Mesenchymal stem cell (in vitro differentiated cells and primary cell): ENCODE measurements around the gene TSPO2.

Source experiments
- DNase-seq: peaks from one replicate; pipeline ENCODE4 v3.0.0-alpha.2; 2013
- H2AFZ ChIP-seq: one replicate; pipeline ENCODE4 v1.6.1; 2013; ENCODE audit warnings: low read depth, mild to moderate bottlenecking, control low read depth, inconsistent platforms, low read length, moderate library complexity
- H2AK5ac ChIP-seq: 2 replicates; pipeline ENCODE4 v1.6.1; 2013; ENCODE audit warnings: low read length, moderate library complexity, mild to moderate bottlenecking, inconsistent platforms; ENCODE audit not compliant: severe bottlenecking
- H2BK120ac ChIP-seq: one replicate; pipeline ENCODE4 v1.6.1; 2013; ENCODE audit warnings: low read depth, mild to moderate bottlenecking, inconsistent platforms, low read length, moderate library complexity
- H2BK12ac ChIP-seq, 2 experiments: one replicate each; pipeline ENCODE4 v1.6.1; 2013; ENCODE audit warnings: inconsistent platforms in 2 of 2, low read length in 2 of 2, mild to moderate bottlenecking in 2 of 2, moderate library complexity in 2 of 2, control low read depth in 1 of 2
- H2BK15ac ChIP-seq: one replicate; pipeline ENCODE4 v1.6.1; 2013; ENCODE audit warnings: mild to moderate bottlenecking, low read depth, inconsistent platforms; ENCODE audit not compliant: poor library complexity, severe bottlenecking
- H2BK5ac ChIP-seq: 2 replicates; pipeline ENCODE4 v1.6.1; 2013; ENCODE audit warnings: low read depth, mild to moderate bottlenecking, low read length, control low read depth, inconsistent platforms; ENCODE audit not compliant: poor library complexity, severe bottlenecking
- H3K14ac ChIP-seq, 2 experiments: one replicate each; pipeline ENCODE4 v1.6.1; 2013; ENCODE audit warnings: inconsistent platforms in 2 of 2, low read length in 2 of 2, control low read depth in 1 of 2, mild to moderate bottlenecking in 1 of 2, moderate library complexity in 1 of 2
- H3K18ac ChIP-seq, 2 experiments: one replicate each; pipeline ENCODE4 v1.6.1; 2013; ENCODE audit warnings: inconsistent platforms in 2 of 2, low read length in 2 of 2, control low read depth in 1 of 2, low read depth in 1 of 2, mild to moderate bottlenecking in 1 of 2
- H3K23ac ChIP-seq, 2 experiments: one replicate each; pipeline ENCODE4 v1.6.1; 2013; ENCODE audit warnings: inconsistent platforms in 2 of 2, low read length in 2 of 2, mild to moderate bottlenecking in 2 of 2, moderate library complexity in 2 of 2, control low read depth in 1 of 2
- H3K27ac ChIP-seq: 2 replicates; pipeline ENCODE4 v1.5.1; 2013; ENCODE audit warnings: mild to moderate bottlenecking, moderate library complexity, low read length, control low read depth, inconsistent platforms; ENCODE audit not compliant: poor library complexity, severe bottlenecking
- H3K27me3 ChIP-seq, 2 experiments: 2 replicates each; pipeline versions ENCODE4 v1.6.1 to v1.7.0; 2013; ENCODE audit warnings: low read length in 2 of 2, mild to moderate bottlenecking in 2 of 2, moderate library complexity in 2 of 2, control low read depth in 1 of 2, inconsistent platforms in 1 of 2; ENCODE audit not compliant: control insufficient read depth in 1 of 2, insufficient read depth in 1 of 2
- H3K36me3 ChIP-seq, 2 experiments: 2 replicates each; pipeline versions ENCODE4 v1.6.1 to v1.7.0; 2013; ENCODE audit warnings: low read length in 2 of 2, control low read depth in 1 of 2, inconsistent platforms in 1 of 2, low read depth in 1 of 2, mild to moderate bottlenecking in 1 of 2; ENCODE audit not compliant: insufficient read depth in 2 of 2, control insufficient read depth in 1 of 2
- H3K4ac ChIP-seq, 2 experiments: one replicate each; pipeline ENCODE4 v1.6.1; 2013; ENCODE audit warnings: inconsistent platforms in 2 of 2, low read length in 2 of 2, mild to moderate bottlenecking in 2 of 2, moderate library complexity in 2 of 2, control low read depth in 1 of 2, low read depth in 1 of 2
- H3K4me1 ChIP-seq: 2 replicates; pipeline ENCODE4 v1.6.1; 2013; ENCODE audit warnings: low read depth, low read length, control low read depth; ENCODE audit not compliant: control insufficient read depth, insufficient read depth
- H3K4me2 ChIP-seq: 2 replicates; pipeline ENCODE4 v1.6.1; 2013; ENCODE audit warnings: low read length, mild to moderate bottlenecking, inconsistent platforms; ENCODE audit not compliant: poor library complexity, severe bottlenecking
- H3K4me3 ChIP-seq, 2 experiments: 2 replicates each; pipeline versions ENCODE4 v1.5.1 to v1.7.0; 2013; ENCODE audit warnings: low read length in 2 of 2, mild to moderate bottlenecking in 2 of 2, control low read depth in 1 of 2, low read depth in 1 of 2; ENCODE audit not compliant: insufficient read depth in 1 of 2
- H3K79me1 ChIP-seq: replicated peaks from 2 replicates; pipeline ENCODE4 v1.6.1; 2013; ENCODE audit warnings: mild to moderate bottlenecking, control low read depth, low read length, inconsistent platforms; ENCODE audit not compliant: poor library complexity, severe bottlenecking
- H3K9ac ChIP-seq: 2 replicates; pipeline ENCODE4 v1.7.0; 2013; ENCODE audit warnings: mild to moderate bottlenecking, low read length, moderate library complexity
- H3K9me3 ChIP-seq: 2 replicates; pipeline ENCODE4 v1.7.0; 2013; ENCODE audit warnings: mild to moderate bottlenecking, low read length; ENCODE audit not compliant: control insufficient read depth
- H4K8ac ChIP-seq: one replicate; pipeline ENCODE4 v1.6.1; 2013; ENCODE audit warnings: inconsistent platforms, mild to moderate bottlenecking, low read length, moderate library complexity
- H4K91ac ChIP-seq: one replicate; pipeline ENCODE4 v1.6.1; 2013; ENCODE audit warnings: mild to moderate bottlenecking, low read length, inconsistent platforms
- WGBS: methylation state at CpG from one replicate; pipeline ENCODE4 v1.1.7; 2013; ENCODE audit warnings: mixed read lengths; 5-methylcytosine and 5-hydroxymethylcytosine counted together

The TSPO2 gene

GRCh38 chr6:41077536-41077935 is 35.3 kb downstream of the TSPO2 start:
- no peak overlapping the region for H2AK5ac ChIP-seq
- no peak overlapping the region for H4K8ac ChIP-seq
- no peak overlapping the region for H2BK120ac ChIP-seq
- H3K27ac ChIP-seq, result no peak overlapping the region
- no peak overlapping the region for H2BK15ac ChIP-seq
- no peaks in the 10 kb centered on the region for H3K4me1 ChIP-seq
- no peak overlapping the region for H2BK5ac ChIP-seq
- DNase-seq, result no peak
- 90% methylated on average over 2 of the region's 2 CpGs for WGBS
- H3K4me3 ChIP-seq, result no peak overlapping the region
- H2AFZ ChIP-seq, result no peak overlapping the region
- H3K27me3 ChIP-seq, result no peaks in the 10 kb centered on the region
- H3K9me3 ChIP-seq, result no peaks in the 10 kb centered on the region
- peaks cover 8 to 37% of the 10 kb centered on the region in 2 experiments for H3K36me3 ChIP-seq
- no peak overlapping the region for H3K23ac ChIP-seq
- H4K91ac ChIP-seq, result no peak overlapping the region
- H3K18ac ChIP-seq, result no peak overlapping the region
- peaks cover 12% of the 10 kb centered on the region for H3K79me1 ChIP-seq
- no peak overlapping the region for H3K14ac ChIP-seq
- no peak overlapping the region for H3K4me2 ChIP-seq
- H2BK12ac ChIP-seq, result no peak overlapping the region
- no peak overlapping the region for H3K9ac ChIP-seq
- H3K4ac ChIP-seq, result no peak overlapping the region

- H3K27ac ChIP-seq, result no peak overlapping the region
- H3K18ac ChIP-seq, result no peak overlapping the region
- H2AFZ ChIP-seq, result no peak overlapping the region
- H3K36me3 ChIP-seq, result peaks cover 8 to 43% of the 10 kb centered on the region in 2 experiments
- H2BK12ac ChIP-seq, result no peak overlapping the region
- H3K4ac ChIP-seq, result no peak overlapping the region
- no peak overlapping the region for H2AK5ac ChIP-seq
- H2BK5ac ChIP-seq, result no peak overlapping the region
- H3K4me3 ChIP-seq, result no peak overlapping the region
- H4K91ac ChIP-seq, result no peak overlapping the region
- H3K79me1 ChIP-seq, result peaks cover 12% of the 10 kb centered on the region
- H3K14ac ChIP-seq, result no peak overlapping the region
- no CpG with 5 or more reads among the region's 3 CpGs for WGBS
- no peaks in the 10 kb centered on the region for H3K9me3 ChIP-seq
- no peak overlapping the region for H2BK15ac ChIP-seq
- H4K8ac ChIP-seq, result no peak overlapping the region
- no peaks in the 10 kb centered on the region for H3K4me1 ChIP-seq
- no peak for DNase-seq
- H3K4me2 ChIP-seq, result no peak overlapping the region
- H3K23ac ChIP-seq, result no peak overlapping the region
- no peak overlapping the region for H2BK120ac ChIP-seq
- no peak overlapping the region for H3K9ac ChIP-seq
- H3K27me3 ChIP-seq, result no peaks in the 10 kb centered on the region
These were observed 35.8 kb downstream of the TSPO2 start for GRCh38 chr6:41078101-41078500.

GRCh38 chr6:41079080-41079479 is 36.8 kb downstream of the TSPO2 start:
- 100% methylated on average over 1 of the region's 1 CpG for WGBS
- Histone ChIP-seq H3K9me3 (no peaks in the 10 kb centered on the region), H4K91ac (no peak overlapping the region), H2BK5ac (no peak overlapping the region), H3K27me3 (no peaks in the 10 kb centered on the region), H2AK5ac (no peak overlapping the region), H2BK12ac (peak overlapping the region in 1 of 2 experiments; percentile 6), H3K23ac (no peak overlapping the region), H3K36me3 (peaks cover 11 to 53% of the 10 kb centered on the region in 2 experiments), H3K4ac (no peak overlapping the region), H3K4me1 (no peaks in the 10 kb centered on the region), H3K79me1 (peaks cover 16% of the 10 kb centered on the region), H3K18ac (no peak overlapping the region), H4K8ac (no peak overlapping the region), H3K4me3 (no peak overlapping the region), H2BK120ac (no peak overlapping the region), H2BK15ac (no peak overlapping the region), H3K4me2 (no peak overlapping the region), H2AFZ (no peak overlapping the region), H3K27ac (no peak overlapping the region), H3K9ac (no peak overlapping the region), H3K14ac (no peak overlapping the region)
- DNase-seq, result no peak

GRCh38 chr6:41080621-41081020 is 38.4 kb downstream of the TSPO2 start:
- no peak for DNase-seq
- Histone ChIP-seq H3K79me1 (peaks cover 16% of the 10 kb centered on the region), H3K27ac (no peak overlapping the region), H2BK120ac (no peak overlapping the region), H3K4me1 (no peaks in the 10 kb centered on the region), H2AK5ac (no peak overlapping the region), H4K91ac (no peak overlapping the region), H2BK12ac (no peak overlapping the region), H3K27me3 (no peaks in the 10 kb centered on the region), H3K9ac (no peak overlapping the region), H2AFZ (no peak overlapping the region), H3K4me2 (no peak overlapping the region), H3K18ac (no peak overlapping the region), H4K8ac (no peak overlapping the region), H3K4ac (no peak overlapping the region), H3K14ac (no peak overlapping the region), H3K4me3 (no peak overlapping the region), H3K36me3 (peaks cover 15 to 68% of the 10 kb centered on the region in 2 experiments), H3K23ac (no peak overlapping the region), H2BK15ac (no peak overlapping the region), H2BK5ac (no peak overlapping the region), H3K9me3 (no peaks in the 10 kb centered on the region)
- WGBS, result 96% methylated on average over 2 of the region's 2 CpGs
